Skin of body (tissue), 2 donors: Measurements from ENCODE around the gene ZZZ3. TPM values are rescaled to one million over a fixed set of nuclear protein-coding genes. Genes with fewer than 3 reads are reported as not detected.

Source experiments
- small RNA-seq: library from RNA; depleted of rRNA; stranded (forward); fragments of <200 nt; gene quantifications from one replicate; pipeline ENCODE3, GENCODE V24; 2014; ENCODE audit warnings: low replicate concordance
- total RNA-seq: library from RNA; depleted of rRNA; stranded (reverse); fragments of >200 nt; gene quantifications from one replicate; pipeline ENCODE4 v1.2.3, GENCODE V29; 2014

ZZZ3 gene
- total RNA-seq, 1 donor from 2014 or later = 80.3 TPM

Small RNAs within 50 kb of the gene (small RNA-seq; reads per million reads assigned to genes)
- gene RN7SL370P = not detected

Other genes starting within 250 kb of the ZZZ3 start
- 124 TPM for gene USP33, start 77.2 kb upstream of the ZZZ3 start, total RNA-seq
- gene MIGA1, start 97.0 kb upstream of the ZZZ3 start, total RNA-seq = 15.8 TPM
- gene NEXN, start 206.0 kb upstream of the ZZZ3 start, total RNA-seq = 12.2 TPM